HG03175 (cell line): Measurements from ENCODE around the gene AAGAB.

Experiments
- ATAC-seq: cut with Tn5 transposase; IDR thresholded peaks from one replicate; pipeline ENCODE4 v1.9.1; 2021; ENCODE audit warnings: mild to moderate bottlenecking, moderate library complexity; ENCODE audit not compliant: unreplicated experiment

Gene AAGAB

GRCh38 chr15:67212684-67213367, 41.6 kb downstream of the AAGAB start:
- ATAC-seq = no peak

GRCh38 chr15:67210555-67211168, 43.8 kb downstream of the AAGAB start:
- no peak for ATAC-seq

- no peak for ATAC-seq
These were observed 46.1 kb downstream of the AAGAB start for GRCh38 chr15:67208396-67208795.

- no peak for ATAC-seq
These were observed 46.8 kb downstream of the AAGAB start for GRCh38 chr15:67207555-67208207.

- no peak for ATAC-seq
These were observed 51.5 kb downstream of the AAGAB start for GRCh38 chr15:67202991-67203390.

- no peak for ATAC-seq
These were observed 52.4 kb downstream of the AAGAB start for GRCh38 chr15:67202091-67202490.

GRCh38 chr15:67201136-67201535, 53.3 kb downstream of the AAGAB start:
- no peak for ATAC-seq

GRCh38 chr15:67199881-67200763, 54.3 kb downstream of the AAGAB start:
- ATAC-seq = no peak

GRCh38 chr15:67199391-67199790, 55.1 kb downstream of the AAGAB start:
- no peak for ATAC-seq

GRCh38 chr15:67198157-67198754, 56.2 kb downstream of the AAGAB start:
- no peak for ATAC-seq

GRCh38 chr15:67197364-67197695, 57.1 kb downstream of the AAGAB start:
- no peak for ATAC-seq

- no peak for ATAC-seq
These were observed 57.6 kb downstream of the AAGAB start for GRCh38 chr15:67196672-67197363.

GRCh38 chr15:67196222-67196621, 58.2 kb downstream of the AAGAB start:
- ATAC-seq = no peak

GRCh38 chr15:67195305-67195704, 59.2 kb downstream of the AAGAB start:
- no peak for ATAC-seq

GRCh38 chr15:67194171-67195114, 60.0 kb downstream of the AAGAB start:
- no peak for ATAC-seq

GRCh38 chr15:67193223-67193990, 61.1 kb downstream of the AAGAB start:
- ATAC-seq = no peak

- no peak for ATAC-seq
These were observed 62.2 kb downstream of the AAGAB start for GRCh38 chr15:67192185-67192820.

GRCh38 chr15:67190813-67191212, 63.6 kb downstream of the AAGAB start:
- ATAC-seq = no peak
